ENCODE results near the gene COPA. TPM values are rescaled to one million over a fixed set of nuclear protein-coding genes. Genes with fewer than 3 reads are reported as not detected.

Gene COPA
- total RNA-seq, 2 donors from 2014 or later, result 123 to 129 TPM

DNA sequence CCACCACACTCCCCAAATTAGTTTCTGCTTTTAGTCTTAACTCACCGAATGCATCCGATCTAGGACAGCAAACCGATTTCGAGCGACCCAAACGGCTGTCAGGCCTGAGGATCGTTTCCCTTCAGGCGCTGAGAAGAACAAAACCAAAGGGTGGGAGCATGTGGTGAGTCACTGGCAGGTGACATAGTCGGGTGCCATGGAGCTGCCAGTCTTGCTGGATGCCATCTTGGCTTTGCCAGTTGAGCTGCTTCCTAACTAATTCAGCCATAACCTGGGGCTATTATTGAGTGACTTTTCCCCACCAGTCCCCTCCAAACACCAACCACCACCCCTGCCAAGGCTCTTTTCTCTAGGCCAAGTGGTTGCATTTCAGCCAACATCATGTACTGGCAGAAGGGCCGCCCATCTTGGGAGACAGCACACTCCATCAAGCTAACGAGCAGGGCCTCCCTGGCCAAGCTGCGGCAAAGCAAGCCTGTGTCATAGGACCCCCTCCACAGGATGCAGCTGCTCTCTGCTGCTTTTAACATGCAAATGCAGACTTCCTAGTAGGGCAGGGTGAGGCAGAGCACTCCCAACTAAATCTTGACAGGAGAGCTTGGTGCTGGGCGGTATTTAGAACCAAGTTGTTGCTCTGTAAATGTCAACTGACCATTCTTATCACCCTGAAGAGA is 35.8 kb downstream of the COPA start:
- Histone ChIP-seq H3K9me3 (no peaks in the 10 kb centered on the region), H3K4me3 (no peak overlapping the region), H3K4me1 (replicated peaks) (no peaks in the 10 kb centered on the region), H3K27me3 (replicated peaks; ENCODE audit: insufficient read depth) (no peaks in the 10 kb centered on the region), H3K27ac (peak overlapping the region in 1 of 2 donors; percentile 15), H3K36me3 (peaks cover 24 to 33% of the 10 kb centered on the region in 2 donors)
- intact Hi-C loops (cut with DNase I), result no loop called here
- 75% methylated on average over 13 of the region's 13 CpGs for WGBS
- DNase-seq (ENCODE audit: low spot score), result no peak
- TF ChIP-seq POLR2A (IDR thresholded peaks at IDR 0.05), result no peak
- no peak for TF ChIP-seq CTCF (IDR thresholded peaks at IDR 0.05)
- TF ChIP-seq POLR2AphosphoS5 (IDR thresholded peaks at IDR 0.05), result no peak

GRCh38 chr1:160300173-160300572 is 42.9 kb downstream of the COPA start:
- H3K9me3 ChIP-seq, result no peaks in the 10 kb centered on the region
- 93% methylated on average over 7 of the region's 7 CpGs for WGBS
- peaks cover 25 to 33% of the 10 kb centered on the region in 2 donors for H3K36me3 ChIP-seq
- H3K4me1 ChIP-seq (replicated peaks), result no peaks in the 10 kb centered on the region
- DNase-seq (ENCODE audit: low spot score), result no peak
- intact Hi-C loops (cut with DNase I), result no loop called here
- no peaks in the 10 kb centered on the region for H3K27me3 ChIP-seq (replicated peaks; ENCODE audit: insufficient read depth)
- no peak for TF ChIP-seq CTCF (IDR thresholded peaks at IDR 0.05)
- no peak for TF ChIP-seq POLR2AphosphoS5 (IDR thresholded peaks at IDR 0.05)
- TF ChIP-seq POLR2A (IDR thresholded peaks at IDR 0.05), result no peak
- no peak overlapping the region for H3K27ac ChIP-seq
- no peak overlapping the region for H3K4me3 ChIP-seq

- no peaks in the 10 kb centered on the region for H3K9me3 ChIP-seq
- peaks cover 46 to 53% of the 10 kb centered on the region in 2 donors for H3K36me3 ChIP-seq
- 96% methylated on average over 1 of the region's 1 CpG for WGBS
- H3K4me1 ChIP-seq (replicated peaks), result no peaks in the 10 kb centered on the region
- H3K4me3 ChIP-seq, result no peak overlapping the region
- intact Hi-C loops (cut with DNase I), result no loop called here
- TF ChIP-seq CTCF (IDR thresholded peaks at IDR 0.05) (no peak), POLR2A (IDR thresholded peaks at IDR 0.05) (no peak), POLR2AphosphoS5 (IDR thresholded peaks at IDR 0.05) (no peak)
- H3K27ac ChIP-seq, result no peak overlapping the region
- no peak for DNase-seq (ENCODE audit: low spot score)
- H3K27me3 ChIP-seq (replicated peaks; ENCODE audit: insufficient read depth), result no peaks in the 10 kb centered on the region
Measured at GRCh38 chr1:160296036-160296435, 47.0 kb downstream of the COPA start.

DNA sequence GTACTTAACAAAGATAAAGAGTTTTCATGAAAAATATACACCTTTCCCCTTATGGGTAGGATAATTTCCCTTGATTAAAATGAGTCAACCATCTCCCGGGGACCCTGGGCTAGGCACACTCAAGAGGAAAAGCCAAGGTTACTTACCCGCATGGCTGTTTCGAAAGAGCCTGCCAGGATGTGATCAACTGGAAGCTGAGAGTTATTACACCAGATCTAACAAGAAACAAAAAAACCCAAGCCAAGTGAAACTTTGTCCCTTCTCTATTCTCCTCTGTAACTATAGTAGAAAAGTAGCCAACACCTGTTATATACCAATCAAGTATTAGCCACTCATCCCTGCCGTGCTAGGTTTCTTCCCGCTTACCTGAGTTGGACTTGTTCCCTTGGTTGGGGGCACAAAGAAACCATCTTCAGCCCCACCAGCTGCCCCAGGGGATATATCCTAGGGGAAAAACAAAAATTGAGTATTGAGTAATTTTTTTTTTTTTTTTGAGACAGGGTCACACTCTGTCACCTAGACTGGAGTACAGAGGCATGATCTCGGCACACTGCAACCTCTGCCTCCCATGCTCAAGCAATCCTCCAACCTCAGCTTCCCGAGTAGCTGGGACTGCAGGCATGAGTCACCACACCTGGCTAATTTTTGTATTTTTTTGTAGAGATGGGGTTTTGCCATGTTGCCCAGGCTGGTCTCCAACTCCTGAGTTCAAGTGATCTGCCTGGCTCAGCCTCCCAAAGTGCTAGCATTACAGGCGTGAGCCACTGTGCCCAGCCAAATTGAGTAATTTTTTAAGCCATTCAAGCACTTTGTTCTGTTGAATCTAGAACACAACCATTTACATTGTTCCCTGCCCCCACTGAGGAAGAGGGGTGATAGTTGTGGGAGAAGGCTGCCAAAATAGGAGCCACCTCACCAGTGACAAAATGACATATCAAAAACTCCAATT is 49.8 kb downstream of the COPA start:
- no peak for DNase-seq (ENCODE audit: low spot score)
- WGBS, result 91% methylated on average over 8 of the region's 8 CpGs
- Histone ChIP-seq H3K9me3 (no peaks in the 10 kb centered on the region), H3K27ac (no peak overlapping the region), H3K4me3 (no peak overlapping the region), H3K27me3 (replicated peaks; ENCODE audit: insufficient read depth) (no peaks in the 10 kb centered on the region), H3K36me3 (peaks cover 57 to 58% of the 10 kb centered on the region in 2 donors), H3K4me1 (replicated peaks) (no peaks in the 10 kb centered on the region)
- intact Hi-C loops (cut with DNase I), result loop anchor here (5.0 kb wide), 1 partner anchor 191 kb away; no protein-coding TSS in a partner anchor
- no peak for TF ChIP-seq POLR2AphosphoS5 (IDR thresholded peaks at IDR 0.05)
- TF ChIP-seq POLR2A (IDR thresholded peaks at IDR 0.05), result no peak
- no peak for TF ChIP-seq CTCF (IDR thresholded peaks at IDR 0.05)
